HG03469 (cell line): ENCODE data around the gene PRAMEF7.
"Not testable (repeated sequence)": the region's sequence is repeated elsewhere in the genome, so short reads cannot be mapped to it uniquely, and the experiment has no call there.

ENCODE experiments used
- ATAC-seq: cut with Tn5 transposase; IDR thresholded peaks from one replicate; pipeline ENCODE4 v1.9.1; 2021; ENCODE audit warnings: mild to moderate bottlenecking, moderate library complexity, moderate number of reproducible peaks; ENCODE audit not compliant: unreplicated experiment

The PRAMEF7 gene

DNA sequence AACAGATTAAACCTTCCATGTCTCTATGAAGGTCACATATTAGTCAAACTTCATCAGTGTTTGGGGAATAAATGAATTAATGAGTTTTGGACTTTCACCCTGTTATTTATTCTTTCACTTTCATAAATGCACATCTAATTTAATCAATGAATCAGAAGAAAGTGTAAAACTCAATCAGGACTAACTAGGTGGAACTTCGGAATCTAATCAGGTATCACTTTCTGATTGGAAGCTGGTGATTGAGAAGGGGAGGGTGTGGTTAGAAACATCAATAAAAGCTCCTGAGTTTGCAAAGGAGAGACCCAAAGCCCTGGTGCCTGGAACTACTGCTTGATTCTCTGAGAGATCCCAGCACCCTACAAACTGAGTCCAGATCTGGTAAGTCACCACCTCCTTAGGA lies at the start of gene PRAMEF7:
Gene PRAMEF7, plus strand, starts transcription at position 301 of the 400 bp plus-strand sequence. CDS start 1,083 bp downstream, outside the sequence.
- not testable (repeated sequence) for ATAC-seq

DNA sequence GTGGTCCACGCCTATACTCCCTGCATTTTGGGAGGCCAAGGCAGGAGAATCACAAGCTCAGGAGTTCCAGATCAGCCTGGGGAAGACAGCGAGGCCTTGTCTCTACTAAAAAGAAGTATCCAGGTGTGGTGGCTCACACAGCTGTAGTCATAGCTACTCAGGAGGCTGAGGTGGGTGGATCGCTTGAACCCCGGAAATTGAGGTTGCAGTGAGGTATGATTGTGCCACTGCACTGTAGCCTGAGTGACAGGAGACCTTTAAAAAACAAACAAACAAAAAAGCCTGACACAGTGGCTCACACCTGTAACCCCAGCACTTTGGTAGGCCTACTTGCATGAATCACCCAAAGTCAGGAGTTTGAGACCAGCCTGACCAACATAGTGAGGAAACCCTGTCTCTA lies 38.0 kb upstream of the PRAMEF7 start:
- ATAC-seq: not testable (repeated sequence)

DNA sequence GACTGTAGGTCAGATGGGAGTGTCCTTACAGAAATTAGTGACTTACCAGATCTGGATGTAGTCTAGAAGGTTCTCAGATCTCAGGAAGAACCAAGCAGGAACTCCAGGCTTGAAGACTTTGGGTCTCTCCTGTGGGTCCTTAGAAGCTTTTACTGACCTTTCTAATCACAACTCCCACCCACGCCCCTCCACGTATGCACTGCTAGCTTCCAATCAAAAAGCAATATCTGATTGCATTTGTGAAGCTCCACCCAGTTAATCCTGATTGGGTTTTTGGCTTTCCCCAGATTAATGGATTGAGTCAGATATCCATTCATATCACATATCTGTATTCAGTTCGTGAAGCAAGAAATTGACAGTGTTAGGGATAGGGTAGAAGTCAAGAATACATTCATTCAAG lies 30.3 kb upstream of the PRAMEF7 start, which contains the start of gene PRAMEF4:
Gene PRAMEF4, minus strand, starts transcription at position 101 of the 400 bp plus-strand sequence. CDS start 2,807 bp downstream, outside the sequence.
- ATAC-seq: not testable (repeated sequence)

GRCh38 chr1:12898170-12898569 lies 18.2 kb upstream of the PRAMEF7 start, which contains the start of gene PRAMEF10:
Gene PRAMEF10 (minus strand): TSS chr1:12898270. CDS start chr1:12895847, 2,423 bp downstream.
- ATAC-seq: not testable (repeated sequence)

- ATAC-seq: not testable (repeated sequence)
Measured at GRCh38 chr1:12899186-12899585, 17.2 kb upstream of the PRAMEF7 start.

- ATAC-seq: not testable (repeated sequence)
Measured at GRCh38 chr1:12903793-12904572, 12.4 kb upstream of the PRAMEF7 start.

- not testable (repeated sequence) for ATAC-seq
Measured at GRCh38 chr1:12921749-12922148, 5.3 kb downstream of the PRAMEF7 start.

DNA sequence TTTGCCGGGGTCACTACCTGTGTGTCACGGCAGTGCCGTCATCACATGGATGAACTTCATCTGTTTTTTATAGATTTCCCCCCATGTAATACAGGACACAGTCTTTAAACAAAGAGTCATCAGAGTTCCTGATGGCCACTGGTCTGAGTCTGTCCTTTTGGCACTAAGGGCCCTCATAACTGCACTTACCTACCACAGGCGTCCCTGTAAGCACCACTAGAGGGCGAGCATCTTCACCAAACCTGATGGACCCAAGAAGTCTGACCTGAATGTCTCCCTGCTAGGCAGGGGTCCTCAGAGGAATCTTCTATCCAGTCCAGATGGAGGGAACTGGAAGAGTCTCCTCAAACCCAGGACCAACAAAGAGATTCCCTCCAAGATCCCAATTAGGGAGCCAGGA lies 8.0 kb downstream of the PRAMEF7 start:
- not testable (repeated sequence) for ATAC-seq

DNA sequence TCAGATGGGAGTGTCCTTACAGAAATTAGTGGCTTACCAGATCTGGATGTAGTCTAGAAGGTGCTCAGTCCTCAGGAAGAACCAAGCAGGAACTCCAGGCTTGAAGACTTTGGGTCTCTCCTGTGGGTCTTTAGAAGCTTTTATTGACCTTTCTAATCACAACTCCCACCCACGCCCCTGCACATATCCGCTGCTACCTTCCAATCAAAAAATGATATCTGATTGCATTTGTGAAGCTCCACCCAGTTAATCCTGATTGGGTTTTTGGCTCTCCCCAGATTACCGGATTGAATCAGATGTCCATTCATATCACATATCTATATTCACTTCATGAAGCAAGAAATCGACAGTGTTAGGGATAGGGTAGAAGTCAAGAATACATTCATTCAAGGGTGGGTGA lies 31.1 kb downstream of the PRAMEF7 start, which contains the start of gene PRAMEF6:
Gene PRAMEF6, minus strand, starts transcription at position 101 of the 400 bp plus-strand sequence. CDS start 5,062 bp downstream, outside the sequence.
- ATAC-seq: not testable (repeated sequence)
